HepG2 (cell line): ENCODE measurements around the gene PHYHIPL. TPM values are rescaled to one million over a fixed set of nuclear protein-coding genes. Genes with fewer than 3 reads are reported as not detected.

Source experiments
- ARNT2 ChIP-seq: sonication (generic); formaldehyde crosslinking; IDR thresholded peaks from 2 replicates; pipeline ENCODE4 v1.8.0; 2022; ENCODE audit warnings: mild to moderate bottlenecking, low read depth, missing genetic modification reagents, moderate library complexity
- FOXO4 ChIP-seq: sonication (generic); formaldehyde crosslinking; conservative IDR thresholded peaks from 2 replicates; pipeline ENCODE4 v1.8.1; 2023; ENCODE audit warnings: missing genetic modification reagents
- HNF4G ChIP-seq, 2 experiments: sonication (generic) in 1 of 2; formaldehyde crosslinking in 1 of 2; IDR thresholded peaks; 2 replicates each; pipeline versions ENCODE4 v1.4.0 to v1.6.1; 2011 to 2020; ENCODE audit warnings: borderline replicate concordance in 2 of 2, low read depth in 2 of 2, mild to moderate bottlenecking in 2 of 2, low read length in 1 of 2, missing genetic modification reagents in 1 of 2, moderate library complexity in 1 of 2
- NBN ChIP-seq: fragments of 450-650 bp; conservative IDR thresholded peaks from 2 replicates; pipeline ENCODE4 v1.6.1; 2017
- NFE2 ChIP-seq: sonication (generic); formaldehyde crosslinking; IDR thresholded peaks from 2 replicates; pipeline ENCODE4 v1.4.0; 2020; ENCODE audit warnings: missing genetic modification reagents
- NONO ChIP-seq, 2 experiments: fragments of 450-650 bp in 1 of 2; sonication (generic) in 1 of 2; formaldehyde crosslinking in 1 of 2; IDR thresholded peaks in 1 of 2; conservative IDR thresholded peaks in 1 of 2; 2 replicates each; pipeline versions ENCODE4 v1.6.1 to v1.8.0; 2017 to 2022; ENCODE audit warnings: mild to moderate bottlenecking in 1 of 2, missing genetic modification reagents in 1 of 2, moderate library complexity in 1 of 2
- PATZ1 ChIP-seq: sonication (generic); formaldehyde crosslinking; IDR thresholded peaks from 2 replicates; pipeline ENCODE4 v1.4.0; 2020; ENCODE audit warnings: missing genetic modification reagents
- POLR2AphosphoS5 ChIP-seq: IDR thresholded peaks from 2 replicates; pipeline ENCODE4 v1.6.1; 2012; ENCODE audit warnings: low read depth, low read length
- PPARG ChIP-seq: conservative IDR thresholded peaks from 2 replicates; pipeline ENCODE4 v1.6.1; 2016; ENCODE audit warnings: missing biosample characterization, missing genetic modification reagents
- PRPF4 ChIP-seq: fragments of 200-400 bp; formaldehyde crosslinking; IDR thresholded peaks from 2 replicates; pipeline ENCODE4 v1.6.1; 2016; ENCODE audit warnings: low read length, low read depth; ENCODE audit not compliant: poor library complexity, severe bottlenecking
- RCOR2 ChIP-seq: IDR thresholded peaks from 2 replicates; pipeline ENCODE4 v1.6.1; 2016; ENCODE audit warnings: missing biosample characterization, missing genetic modification reagents
- SRSF9 ChIP-seq: fragments of 200-400 bp; formaldehyde crosslinking; IDR thresholded peaks from 2 replicates; pipeline ENCODE4 v1.6.1; 2018; ENCODE audit warnings: borderline replicate concordance, mild to moderate bottlenecking, low read depth, low read length; ENCODE audit not compliant: insufficient read depth, poor library complexity, severe bottlenecking
- TERF1 ChIP-seq: sonication (generic); formaldehyde crosslinking; IDR thresholded peaks from 2 replicates; pipeline ENCODE4 v1.8.0; 2022; ENCODE audit warnings: mild to moderate bottlenecking, missing genetic modification reagents, moderate library complexity
- ZNF30 ChIP-seq: sonication (generic); formaldehyde crosslinking; IDR thresholded peaks from 2 replicates; pipeline ENCODE4 v1.5.0; 2020; ENCODE audit warnings: mild to moderate bottlenecking, missing genetic modification reagents
- ZNF567 ChIP-seq: sonication (generic); formaldehyde crosslinking; IDR thresholded peaks from 2 replicates; pipeline ENCODE4 v1.8.1; 2023; ENCODE audit warnings: mild to moderate bottlenecking, missing genetic modification reagents, borderline replicate concordance
- ZNF713 ChIP-seq: sonication (generic); formaldehyde crosslinking; IDR thresholded peaks from 2 replicates; pipeline ENCODE4 v1.4.0; 2020; ENCODE audit warnings: mild to moderate bottlenecking, missing genetic modification reagents
- ZNF766 ChIP-seq: sonication (generic); formaldehyde crosslinking; IDR thresholded peaks from 2 replicates; pipeline ENCODE4 v1.5.0; 2020; ENCODE audit warnings: missing genetic modification reagents, borderline replicate concordance
- polyA plus RNA-seq, 8 experiments: library from polyadenylated mRNA; depleted of rRNA in 3 of 8; stranded (reverse) in 7 of 8; unstranded in 1 of 8; fragments of >200 nt; fragmentation: Illumina TruSeq in 4 of 8; extraction: Trizol in 4 of 8; gene quantifications; 2 replicates each; pipeline versions ENCODE4 v1.2.1 to v1.2.3, GENCODE V29; 2011 to 2016; ENCODE audit warnings: low read depth in 4 of 8, missing spikeins in 1 of 8, mixed read lengths in 1 of 8; ENCODE audit not compliant: insufficient read depth in 1 of 8
- total RNA-seq, 5 experiments: library from RNA; depleted of rRNA; stranded (reverse); fragments of >200 nt; fragmentation: Illumina TruSeq; extraction: Trizol; gene quantifications; 2 replicates each; pipeline ENCODE4 v1.2.3, GENCODE V29; 2016; ENCODE audit warnings: low read depth in 1 of 5
- TF ChIP-seq, protein P1 (sequence below): sonication (generic); formaldehyde crosslinking; IDR thresholded peaks from 2 replicates; pipeline ENCODE4 v1.4.0; 2020; ENCODE audit warnings: missing genetic modification reagents, mild to moderate bottlenecking, borderline replicate concordance

PHYHIPL gene
- total and polyA plus RNA-seq, 2 of the 13 experiments (the other 11 are each of a cell fraction or from before 2014, with no cell fraction given) = 40.6 to 78.5 TPM

GRCh38 chr10:59176241-59177030 is at the start of gene PHYHIPL (continued):
- TF ChIP-seq, protein P1, sequence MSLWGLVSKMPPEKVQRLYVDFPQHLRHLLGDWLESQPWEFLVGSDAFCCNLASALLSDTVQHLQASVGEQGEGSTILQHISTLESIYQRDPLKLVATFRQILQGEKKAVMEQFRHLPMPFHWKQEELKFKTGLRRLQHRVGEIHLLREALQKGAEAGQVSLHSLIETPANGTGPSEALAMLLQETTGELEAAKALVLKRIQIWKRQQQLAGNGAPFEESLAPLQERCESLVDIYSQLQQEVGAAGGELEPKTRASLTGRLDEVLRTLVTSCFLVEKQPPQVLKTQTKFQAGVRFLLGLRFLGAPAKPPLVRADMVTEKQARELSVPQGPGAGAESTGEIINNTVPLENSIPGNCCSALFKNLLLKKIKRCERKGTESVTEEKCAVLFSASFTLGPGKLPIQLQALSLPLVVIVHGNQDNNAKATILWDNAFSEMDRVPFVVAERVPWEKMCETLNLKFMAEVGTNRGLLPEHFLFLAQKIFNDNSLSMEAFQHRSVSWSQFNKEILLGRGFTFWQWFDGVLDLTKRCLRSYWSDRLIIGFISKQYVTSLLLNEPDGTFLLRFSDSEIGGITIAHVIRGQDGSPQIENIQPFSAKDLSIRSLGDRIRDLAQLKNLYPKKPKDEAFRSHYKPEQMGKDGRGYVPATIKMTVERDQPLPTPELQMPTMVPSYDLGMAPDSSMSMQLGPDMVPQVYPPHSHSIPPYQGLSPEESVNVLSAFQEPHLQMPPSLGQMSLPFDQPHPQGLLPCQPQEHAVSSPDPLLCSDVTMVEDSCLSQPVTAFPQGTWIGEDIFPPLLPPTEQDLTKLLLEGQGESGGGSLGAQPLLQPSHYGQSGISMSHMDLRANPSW = no peak; the same call in 1 of the 2 replicates
- TF ChIP-seq HNF4G (IDR thresholded peaks at IDR 0.05; ENCODE audit: borderline replicate concordance, low read depth, low read length) (no peak), HNF4G (CRISPR knock-in tag; IDR thresholded peaks at IDR 0.05; ENCODE audit: borderline replicate concordance, low read depth) (no peak), ZNF713 (CRISPR knock-in tag) (no peak; the same call in 1 of the 2 replicates), POLR2AphosphoS5 (peak; percentile 63), FOXO4 (CRISPR knock-in tag) (no peak; the same call in 1 of the 2 replicates), RCOR2 (no peak), TERF1 (CRISPR knock-in tag) (0 out of 2 replicates have a peak, but pooled peaks have one; percentile 59), PPARG (CRISPR knock-in tag) (peak; percentile 10; the same call in 1 of the 2 replicates), PATZ1 (CRISPR knock-in tag) (peak; percentile 46; the same call in 1 of the 2 replicates), SRSF9 (no peak), ZNF30 (CRISPR knock-in tag) (no peak; the same call in 1 of the 2 replicates), NFE2 (CRISPR knock-in tag) (no peak), NBN (no peak), ZNF567 (CRISPR knock-in tag) (no peak; the same call in 1 of the 2 replicates), ZNF766 (CRISPR knock-in tag) (peak; percentile 95), PRPF4 (no peak), NONO (IDR thresholded peaks at IDR 0.05) (no peak), NONO (CRISPR knock-in tag; conservative IDR thresholded peaks at IDR 0.05) (peak; percentile 57; the same call in 1 of the 2 replicates), ARNT2 (CRISPR knock-in tag) (peak; percentile 96)
